Posterior vena cava (tissue), 2 donors: Measurements from ENCODE around the gene CREBBP. TPM values are rescaled to one million over a fixed set of nuclear protein-coding genes. Genes with fewer than 3 reads are reported as not detected.

Experiments used
- DNase-seq: peaks from one replicate; pipeline ENCODE4 v3.0.0-alpha.2; 2020; ENCODE audit warnings: low spot score
- intact Hi-C, 2 donors: fragments of 100-400 bp; cut with DNase I; formaldehyde crosslinking; loops; one replicate each; pipeline versions ENCODE4 v1.14.1 to v1.14.2; 2022 to 2023
- total RNA-seq, 2 donors: library from RNA; stranded (reverse); fragmentation: NEBNext Ultra II Directional; extraction: Animal tissue kit (Norgen Biotek cat#: 25700); gene quantifications; one replicate each; pipeline ENCODE4 v1.2.1, GENCODE V29; 2021
- donor health status: DM: yes; HTN: yes; CAD: no.
- donor health status: DM: yes; HTN: yes; CAD: no.

CREBBP gene
- total RNA-seq, 2 donors from 2014 or later = 48.4 to 56.8 TPM

DNA sequence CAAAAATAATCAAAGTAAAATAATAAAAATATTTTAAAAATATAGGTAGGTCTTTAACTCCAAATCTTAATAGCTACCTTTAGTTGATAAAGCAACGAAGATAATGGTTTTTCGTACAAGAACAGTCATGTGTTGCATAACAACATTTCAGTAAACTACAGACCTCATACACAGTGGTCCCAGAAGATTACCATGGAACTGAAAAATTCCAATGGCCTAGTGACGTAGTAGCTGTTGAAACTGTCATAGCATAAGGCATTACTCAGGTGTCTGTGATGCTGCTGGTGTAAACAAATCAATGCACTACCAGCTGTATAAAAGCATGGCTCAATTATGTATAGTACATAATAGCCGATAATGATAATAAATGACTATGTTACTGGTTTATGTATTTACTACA lies 43.9 kb downstream of the CREBBP start:
- intact Hi-C loops = loop anchor here in 1 of 2 donors (10.0 kb wide), 1 partner anchor 72 kb away; no protein-coding TSS in a partner anchor
- no peak for DNase-seq

DNA sequence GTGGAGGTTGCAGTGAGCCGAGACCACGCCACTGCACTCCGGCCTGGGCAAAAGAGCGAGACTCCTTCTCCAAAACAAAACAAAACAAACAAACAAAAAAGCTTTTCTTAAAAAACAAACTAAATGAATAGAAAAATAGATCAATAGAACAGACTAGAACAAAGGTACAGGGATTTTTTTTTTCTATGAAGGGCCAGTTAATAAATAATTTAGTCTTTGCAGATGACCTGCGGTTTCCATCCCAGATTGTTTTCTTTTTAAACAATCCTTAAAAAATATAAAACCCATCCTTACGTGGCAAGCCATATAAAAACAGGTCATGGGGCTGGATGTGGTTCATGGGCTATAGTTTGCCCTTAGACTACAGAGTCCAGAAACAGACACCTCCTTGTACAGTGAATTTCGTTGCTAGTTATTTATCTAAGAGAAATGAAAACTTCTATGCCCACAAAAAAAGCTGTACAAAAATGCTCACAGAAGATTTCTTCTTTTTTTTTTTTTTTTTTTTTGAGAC lies 45.4 kb downstream of the CREBBP start:
- no peak for DNase-seq
- intact Hi-C loops = loop anchor here in 1 of 2 donors (10.0 kb wide), 1 partner anchor 70 kb away; no protein-coding TSS in a partner anchor

DNA sequence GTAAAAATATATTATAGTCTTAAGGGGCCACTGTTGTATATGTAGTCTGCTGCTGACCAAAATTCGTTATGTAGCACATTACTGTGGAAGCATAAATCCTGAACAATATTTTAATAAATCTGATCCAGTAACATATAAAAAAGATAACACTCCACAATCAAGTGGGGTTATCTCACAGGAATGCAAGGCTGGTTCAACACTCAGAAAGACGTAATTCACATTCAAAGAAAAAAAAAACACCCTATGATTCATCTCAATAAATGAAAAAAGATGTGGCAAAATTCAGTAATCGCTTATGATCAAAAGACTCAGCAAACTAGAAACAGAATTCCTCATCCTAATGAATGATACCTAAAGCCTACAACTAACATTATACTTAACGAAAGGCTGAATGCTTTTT lies 47.8 kb downstream of the CREBBP start:
- intact Hi-C loops = loop anchor here in 1 of 2 donors (10.0 kb wide), 1 partner anchor 68 kb away; no protein-coding TSS in a partner anchor
- no peak for DNase-seq

DNA sequence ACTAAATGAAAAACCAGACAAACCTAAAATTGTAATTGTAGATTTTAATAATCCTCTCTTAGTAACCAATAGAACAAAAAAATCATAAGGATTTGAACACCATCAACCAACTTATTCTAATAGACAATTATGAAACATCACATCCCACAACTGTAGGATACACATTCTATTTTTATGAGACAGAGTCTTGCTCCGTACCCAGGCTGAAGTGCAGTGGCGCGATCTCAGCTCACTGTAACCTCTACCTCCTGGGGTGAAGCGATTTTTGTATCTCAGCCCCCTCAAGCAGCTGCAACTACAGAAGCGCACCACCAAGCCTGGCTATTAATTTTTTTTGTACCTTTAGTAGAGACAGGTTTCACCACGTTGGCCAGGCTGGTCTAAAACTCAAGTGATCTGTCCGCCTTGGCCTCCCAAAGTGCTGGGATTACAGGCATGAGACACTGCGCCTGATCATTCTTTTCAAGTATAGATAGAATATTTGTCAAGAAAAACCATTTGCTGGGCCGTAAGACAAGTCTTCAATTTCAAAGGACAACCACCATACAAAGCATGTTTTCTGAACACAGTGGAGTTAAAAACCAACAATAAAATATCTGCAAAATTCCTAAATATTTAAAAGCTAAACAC lies 49.8 kb downstream of the CREBBP start:
- DNase-seq = no peak
- intact Hi-C loops = loop anchor here in 1 of 2 donors (10.0 kb wide), 1 partner anchor 66 kb away; no protein-coding TSS in a partner anchor

DNA sequence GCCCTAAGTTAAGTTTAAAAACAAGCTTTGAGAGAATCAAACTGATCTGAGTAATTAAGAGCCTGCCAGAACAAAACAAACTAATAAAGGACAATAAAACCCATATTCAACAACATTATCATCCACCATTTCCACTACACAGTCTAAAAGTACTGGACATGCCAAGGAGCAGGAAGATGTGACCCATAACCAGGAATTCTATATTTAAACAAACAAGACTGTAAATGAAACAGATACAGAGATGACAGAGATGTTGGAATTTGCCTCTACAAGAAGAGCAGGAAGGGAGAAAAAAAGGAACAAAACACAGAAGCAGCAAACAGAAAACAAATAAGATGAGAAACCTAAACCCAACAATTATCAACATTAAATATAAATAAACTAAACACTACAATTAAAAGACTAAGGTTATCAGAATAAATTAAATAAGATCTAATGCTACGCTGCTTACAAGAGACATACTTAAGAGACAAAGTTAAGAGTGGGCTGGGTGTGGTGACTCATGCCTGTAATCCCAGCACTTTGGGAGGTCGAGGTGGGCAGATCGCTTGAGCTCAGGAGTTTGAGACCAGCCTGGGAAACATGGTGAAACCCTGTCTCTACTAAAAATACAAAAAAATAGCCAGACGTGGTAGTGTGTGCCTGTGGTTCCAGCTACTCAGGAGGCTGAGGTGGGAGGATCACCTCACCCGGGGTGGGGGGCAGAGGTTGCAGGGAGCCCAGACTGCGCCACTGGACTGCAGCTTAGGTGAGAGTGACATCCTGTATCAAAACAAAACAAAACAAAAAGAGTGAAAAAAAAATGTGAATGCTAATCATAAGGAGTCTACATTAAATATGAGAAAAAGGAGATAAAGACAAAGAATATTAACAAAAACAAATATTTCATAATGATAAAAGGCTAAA lies 50.6 kb downstream of the CREBBP start:
- intact Hi-C loops = loop anchor here in 1 of 2 donors (10.0 kb wide), 1 partner anchor 65 kb away; no protein-coding TSS in a partner anchor
- DNase-seq = no peak

DNA sequence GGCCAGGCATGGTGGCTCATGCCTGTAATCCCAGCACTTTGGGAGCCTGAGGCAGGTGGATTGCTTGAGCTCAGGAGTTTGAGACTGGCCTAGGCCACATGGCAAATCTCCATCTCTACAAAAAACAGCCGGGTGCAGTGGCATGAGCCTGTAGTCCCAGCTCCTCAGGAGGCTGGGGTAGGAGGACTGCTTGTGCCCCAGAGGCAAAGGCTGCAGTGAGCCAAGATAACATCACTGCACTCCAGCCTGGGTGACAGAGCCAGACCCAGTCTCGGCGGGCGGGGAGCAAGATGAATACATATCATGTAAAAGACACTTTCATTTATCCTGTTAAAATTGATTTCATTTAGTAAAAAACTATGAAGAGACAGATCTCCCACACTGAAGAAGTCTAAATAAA lies 54.6 kb downstream of the CREBBP start:
- no peak for DNase-seq
- intact Hi-C loops = no loop called here

DNA sequence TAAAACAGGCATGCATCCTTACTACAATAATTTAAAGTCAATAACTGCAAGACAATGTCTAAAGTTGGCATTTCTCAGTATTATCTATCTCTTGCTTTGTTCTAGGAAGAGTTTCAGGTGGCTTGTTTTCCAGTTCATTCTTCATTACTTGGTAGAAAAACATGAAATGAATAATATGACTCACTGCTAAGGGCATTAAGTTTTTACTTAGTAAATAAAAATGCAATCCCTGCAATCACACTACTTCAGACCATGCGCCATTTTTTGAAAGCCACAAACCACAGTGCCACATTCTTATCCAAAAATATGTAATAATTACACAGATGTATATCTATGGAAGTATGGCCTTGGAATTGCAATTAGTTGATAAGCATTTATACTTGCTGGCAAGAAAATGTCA lies 55.4 kb downstream of the CREBBP start:
- intact Hi-C loops = no loop called here
- DNase-seq = no peak

DNA sequence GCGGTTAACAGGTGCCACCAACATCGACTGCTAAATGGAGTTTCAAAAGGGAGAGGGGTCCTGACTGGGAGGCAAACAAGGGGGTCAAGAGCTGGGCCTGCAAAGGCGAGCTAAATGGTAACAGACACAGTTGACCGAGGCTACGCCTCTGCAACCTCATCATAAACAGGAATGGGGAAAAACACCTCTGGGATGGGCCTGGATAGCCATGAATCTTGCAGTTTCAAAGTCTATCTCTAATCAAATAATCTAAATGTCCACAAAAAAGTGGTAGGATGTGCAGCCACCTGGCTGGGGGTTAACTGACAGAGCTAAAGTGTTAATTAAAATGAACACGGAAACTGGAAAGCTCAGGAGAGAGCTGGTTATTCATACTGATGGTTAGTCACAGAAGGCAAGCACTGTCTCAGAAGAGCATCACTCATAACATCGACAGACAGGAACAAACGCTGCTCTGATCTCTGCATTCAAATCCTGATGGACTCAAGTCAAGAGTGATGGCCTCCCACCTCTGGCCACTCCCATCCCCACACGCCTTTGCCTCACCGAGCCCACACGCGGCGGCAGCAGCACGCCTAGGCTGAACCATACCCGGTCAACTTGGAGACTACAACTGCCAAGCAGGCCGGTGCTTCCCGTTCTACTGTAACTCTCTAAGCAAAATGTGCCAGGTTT lies 56.3 kb downstream of the CREBBP start:
- DNase-seq = no peak
- intact Hi-C loops = loop anchor here in 1 of 2 donors (5.0 kb wide), 1 partner anchor 1047 kb away; the partner anchor contains the start of gene ELOB

DNA sequence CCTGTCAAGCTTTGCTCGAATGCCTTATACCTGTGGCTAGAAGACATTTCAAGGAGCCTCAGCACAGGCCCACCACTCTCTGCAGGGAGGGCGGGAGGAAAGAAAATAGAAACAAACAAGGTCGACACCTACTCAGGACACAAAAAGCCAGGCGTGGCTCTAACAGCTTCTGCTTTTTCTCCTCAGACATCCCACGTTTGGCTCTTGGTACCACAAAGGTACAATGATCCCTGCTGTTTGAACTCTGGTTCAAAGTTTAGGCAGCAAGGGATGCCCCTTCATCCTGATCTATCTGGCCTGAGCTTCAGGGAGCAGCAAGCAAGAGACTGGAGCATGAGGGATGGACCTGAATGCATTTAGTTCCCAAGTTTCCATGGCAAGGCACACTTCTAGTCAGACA lies 57.1 kb downstream of the CREBBP start:
- DNase-seq = no peak
- intact Hi-C loops = loop anchor here in 1 of 2 donors (5.0 kb wide), 1 partner anchor 1046 kb away; the partner anchor contains the start of gene ELOB

DNA sequence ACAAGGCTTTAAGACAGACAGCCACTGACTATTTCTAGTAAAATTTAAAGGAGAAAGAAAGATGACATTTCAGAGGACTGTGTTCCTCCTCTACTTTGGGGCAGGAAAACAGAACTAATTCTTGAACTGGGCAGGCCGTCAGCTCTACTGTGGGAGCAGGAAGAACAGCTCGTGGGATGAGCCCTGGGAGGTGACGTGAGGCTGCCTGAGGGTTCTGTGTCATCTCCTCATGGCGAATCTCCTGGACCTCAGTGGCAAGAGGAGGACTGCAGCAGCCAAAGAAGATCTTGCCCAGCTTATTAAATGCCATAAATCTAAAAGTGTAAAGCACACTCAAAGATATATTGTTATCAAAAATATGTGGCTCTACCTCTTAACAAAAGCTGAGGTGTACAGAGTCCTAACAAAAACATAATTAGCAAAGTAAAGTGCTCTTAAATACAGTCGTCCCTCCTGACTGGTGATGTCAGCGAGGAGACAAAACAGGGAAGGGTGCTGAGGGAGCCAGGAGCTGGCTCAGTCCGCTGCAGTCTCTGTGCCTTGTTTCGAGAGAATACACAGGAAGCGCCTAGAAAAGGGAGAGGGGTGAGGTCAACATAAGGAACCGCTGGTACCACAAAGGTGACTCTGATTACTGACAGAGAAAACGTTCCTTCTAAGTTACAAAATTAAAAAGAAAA lies 58.0 kb downstream of the CREBBP start:
- DNase-seq = no peak
- intact Hi-C loops = loop anchor here in 1 of 2 donors (5.0 kb wide), 1 partner anchor 1045 kb away; the partner anchor contains the start of gene ELOB

DNA sequence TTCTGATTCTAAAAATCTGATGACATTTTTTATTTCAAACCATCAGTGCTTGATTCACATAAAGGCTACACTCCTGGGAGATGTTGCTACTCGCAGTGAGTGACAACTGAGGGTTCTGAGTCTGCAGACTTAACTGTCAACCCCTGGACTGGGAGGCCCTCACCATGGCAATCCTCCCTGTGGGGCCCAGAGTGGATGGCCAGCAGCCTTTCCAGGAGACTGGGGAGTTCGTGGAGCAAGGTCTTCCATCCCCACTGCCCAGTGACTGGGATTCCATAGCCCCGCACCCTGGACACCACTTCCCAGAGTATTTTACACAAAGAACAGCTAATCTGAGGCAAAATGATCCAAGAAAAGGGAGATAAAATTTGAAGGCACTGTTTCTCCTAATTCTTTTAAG lies 59.3 kb downstream of the CREBBP start:
- intact Hi-C loops = loop anchor here in 1 of 2 donors (5.0 kb wide), 1 partner anchor 1044 kb away; the partner anchor contains the start of gene ELOB

DNA sequence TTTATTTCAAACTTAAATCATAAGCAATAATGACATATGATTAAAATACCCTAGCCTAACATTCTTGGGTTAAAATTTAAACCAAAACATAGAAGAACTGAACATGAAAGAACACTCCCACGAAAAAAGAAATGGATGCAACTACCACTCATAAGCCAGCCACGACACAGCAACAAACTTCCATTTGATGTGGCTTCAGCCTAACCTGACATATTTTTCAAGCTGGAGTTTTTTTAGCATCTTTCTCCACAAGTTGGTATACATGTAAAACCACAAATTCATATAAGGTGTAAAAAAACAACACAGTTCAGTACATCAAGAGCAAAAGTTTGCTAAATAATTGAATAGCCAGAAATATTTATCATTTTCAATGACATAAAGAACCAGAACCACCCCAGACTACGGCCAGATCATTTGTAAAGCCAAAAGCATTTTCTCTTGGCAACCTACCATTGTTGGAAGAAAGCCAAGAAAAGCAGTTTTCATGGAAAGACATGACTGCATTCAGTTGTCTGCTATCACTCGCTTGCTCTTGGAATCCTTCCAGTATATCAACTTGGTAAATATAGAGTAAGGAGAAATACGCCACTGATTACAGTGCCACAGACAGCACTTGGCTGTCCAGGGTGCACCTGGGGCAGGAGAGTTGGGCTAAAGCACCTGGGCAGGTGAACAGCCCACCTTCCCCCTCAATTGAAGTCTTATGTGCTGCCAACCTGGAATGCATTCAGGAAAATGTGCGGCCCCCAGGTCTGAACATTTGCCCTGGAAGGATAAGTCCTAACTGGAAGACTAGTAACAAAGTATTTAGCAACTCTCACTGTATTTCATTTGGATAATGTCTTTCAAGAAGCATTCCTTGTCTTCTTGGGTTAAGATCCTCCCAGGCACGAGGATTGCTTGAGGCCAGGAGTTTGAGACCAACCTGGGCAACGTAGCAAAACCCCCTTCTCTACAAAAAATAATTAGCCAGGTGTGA lies 60.5 kb downstream of the CREBBP start:
- intact Hi-C loops = loop anchor here (5.0 to 10.0 kb wide), 2 partner anchors 45 to 1043 kb away; partner anchors contain the start of gene ELOB (in 1 of the 2)
- no peak for DNase-seq

More for the DNA sequence above, 59.3 kb downstream of the CREBBP start:
- no peak for DNase-seq

DNA sequence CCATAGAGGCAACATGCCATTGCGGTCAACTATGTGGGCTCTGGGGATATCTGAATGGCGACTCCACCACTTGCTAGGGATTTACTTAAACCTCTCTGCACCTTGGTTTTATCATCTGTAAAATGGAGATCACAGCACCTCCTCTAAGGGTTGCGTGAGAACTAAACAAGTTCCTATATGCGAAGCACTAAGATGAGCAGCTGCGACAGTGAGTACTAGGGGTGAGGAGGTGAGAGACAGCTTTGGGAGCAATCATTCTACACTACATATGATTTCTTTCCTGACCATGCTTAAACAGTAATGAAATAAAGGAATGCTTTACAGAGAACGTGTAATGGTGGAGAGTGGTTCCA lies 61.4 kb downstream of the CREBBP start:
- intact Hi-C loops = loop anchor here in 1 of 2 donors (10.0 kb wide), 1 partner anchor 46 kb away; no protein-coding TSS in a partner anchor
- DNase-seq = no peak

DNA sequence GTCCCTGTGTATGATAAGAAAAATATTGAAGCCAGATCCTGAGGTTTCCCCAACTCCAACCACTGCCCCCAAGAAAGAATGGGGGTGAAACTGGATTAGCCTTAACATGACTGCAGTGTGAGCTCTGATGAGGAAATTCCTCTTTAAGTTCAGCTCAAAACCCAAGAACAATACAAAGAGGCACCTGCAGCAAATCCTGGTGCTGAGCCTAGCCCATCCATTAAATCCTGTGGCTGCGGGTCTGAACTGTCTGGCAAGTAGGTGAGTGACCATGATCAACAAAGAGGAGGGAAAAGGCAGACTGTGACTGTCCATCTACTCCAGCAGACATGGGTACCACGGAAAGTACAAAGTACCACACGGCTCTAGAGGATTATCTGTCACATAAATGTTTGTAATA lies 64.2 kb downstream of the CREBBP start:
- intact Hi-C loops = loop anchor here in 1 of 2 donors (10.0 kb wide), 1 partner anchor 48 kb away; no protein-coding TSS in a partner anchor

DNA sequence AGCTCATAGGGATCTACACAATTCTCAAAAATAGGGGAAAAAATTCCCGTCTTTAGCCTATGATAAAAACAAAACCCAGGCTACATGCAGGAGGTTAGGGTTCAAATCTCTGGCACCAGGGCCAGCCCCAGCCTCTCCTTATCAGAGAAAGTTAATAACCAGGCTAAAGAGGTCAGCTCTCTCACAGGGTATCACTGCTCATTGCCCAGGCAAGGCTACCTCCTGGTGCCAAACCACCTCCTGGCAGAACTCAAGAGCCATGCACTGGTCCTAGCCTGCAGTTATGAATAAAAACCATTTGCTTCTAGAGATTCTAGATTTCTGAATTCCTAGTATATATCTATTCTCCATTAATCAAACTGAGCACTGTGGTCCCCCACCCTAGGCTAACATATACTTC lies 65.8 kb downstream of the CREBBP start:
- intact Hi-C loops = loop anchor here in 1 of 2 donors (10.0 kb wide), 1 partner anchor 50 kb away; no protein-coding TSS in a partner anchor
- no peak for DNase-seq

More for the DNA sequence above, 64.2 kb downstream of the CREBBP start:
- no peak for DNase-seq

DNA sequence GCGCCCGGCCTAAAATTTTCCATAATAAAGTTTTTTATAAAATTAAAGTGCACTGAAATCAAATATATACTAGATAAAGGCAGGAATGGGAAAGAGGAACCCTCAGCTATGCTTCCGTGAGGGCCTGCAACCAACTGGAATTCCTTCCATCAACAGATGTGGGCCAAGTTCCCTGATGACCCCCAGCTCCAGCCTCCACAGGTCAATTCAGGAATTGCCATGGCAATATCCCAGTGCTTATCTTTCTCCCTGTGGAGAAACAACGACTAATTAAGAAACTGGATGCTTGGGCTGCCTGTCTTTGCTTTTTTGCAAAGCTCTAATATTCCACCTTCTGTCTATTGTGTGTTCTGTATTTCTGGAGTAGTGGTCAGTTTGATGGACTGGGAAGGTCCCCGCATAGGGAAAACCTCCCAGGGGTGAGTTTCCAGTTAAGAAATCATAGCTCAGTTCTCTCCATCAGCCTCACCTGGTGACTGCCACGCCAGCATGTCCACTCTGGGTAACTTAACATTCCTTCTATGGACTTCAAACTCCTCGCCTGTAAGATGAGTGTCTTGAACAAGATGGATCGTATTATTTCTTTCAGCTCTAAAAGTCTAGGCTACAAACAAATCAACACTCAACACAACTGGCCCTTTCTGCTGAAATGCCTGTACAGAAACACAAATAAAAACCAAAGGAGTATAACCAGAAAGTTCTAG lies 67.9 kb downstream of the CREBBP start:
- DNase-seq = no peak
- intact Hi-C loops = loop anchor here in 1 of 2 donors (10.0 kb wide), 1 partner anchor 52 kb away; no protein-coding TSS in a partner anchor
